ENCODE measurements around the gene PDSS2. TPM values are rescaled to one million over a fixed set of nuclear protein-coding genes. Genes with fewer than 3 reads are reported as not detected.

PDSS2 gene
- polyA plus RNA-seq, 1 donor (not counting 4 experiments of a cell fraction or from before 2014, with no cell fraction given), result 12.5 TPM

- no peaks in the 10 kb centered on the region for H3K36me3 ChIP-seq (ENCODE audit: control insufficient read depth in 2 of 2, extremely low read depth in 1 of 2, insufficient read depth in 2 of 2, low read length in 2 of 2)
- TF ChIP-seq CTCF (optimal IDR thresholded peaks at IDR 0.05 in 1 of 3, IDR thresholded peaks at IDR 0.05 in 1 of 3, conservative IDR thresholded peaks at IDR 0.05 in 1 of 3; ENCODE audit: extremely low read depth in 1 of 3, insufficient read depth in 2 of 3, low read length in 3 of 3) (no peak), EZH2 (IDR thresholded peaks at IDR 0.05; ENCODE audit: low read length) (no peak)
- no peak for FAIRE-seq
- H4K20me1 ChIP-seq (ENCODE audit: control insufficient read depth, extremely low read depth, insufficient read depth, low read length), result no peaks in the 10 kb centered on the region
- H3K9me1 ChIP-seq (ENCODE audit: control insufficient read depth, extremely low read depth, insufficient read depth, low read length), result no peaks in the 10 kb centered on the region
- no peak for DNase-seq (ENCODE audit: low read depth, low spot score)
- no peak overlapping the region for H3K27ac ChIP-seq (ENCODE audit: control insufficient read depth, insufficient read depth, low read length)
- dilution Hi-C loops (cut with MboI; ENCODE audit: extremely low pct_ligation_motif_present, low sequenced_read_pairs), result no loop called here
- no peaks in the 10 kb centered on the region for H3K9me3 ChIP-seq (ENCODE audit: control insufficient read depth, low read depth, low read length)
- no peak overlapping the region for H3K9ac ChIP-seq (ENCODE audit: control insufficient read depth, extremely low read depth, insufficient read depth, low read length)
- H2AFZ ChIP-seq (ENCODE audit: control insufficient read depth, low read length), result no peak overlapping the region
- H3K79me2 ChIP-seq (ENCODE audit: control insufficient read depth, insufficient read depth, low read length), result peaks cover 8% of the 10 kb centered on the region
- no peak overlapping the region for H3K4me3 ChIP-seq (ENCODE audit: control insufficient read depth in 2 of 3, extremely low read depth in 1 of 3, insufficient read depth in 2 of 3, low read depth in 1 of 3, low read length in 3 of 3)
- no peak overlapping the region for H3K4me2 ChIP-seq (ENCODE audit: control insufficient read depth, extremely low read depth, insufficient read depth, low read depth, low read length)
- H3K27me3 ChIP-seq (ENCODE audit: control insufficient read depth, extremely low read depth, insufficient read depth, low read length), result no peaks in the 10 kb centered on the region
- H3K4me1 ChIP-seq (ENCODE audit: control insufficient read depth, extremely low read depth, insufficient read depth, low read length), result no peaks in the 10 kb centered on the region
Measured at GRCh38 chr6:107436881-107437280, 22.5 kb downstream of the PDSS2 start.

DNA sequence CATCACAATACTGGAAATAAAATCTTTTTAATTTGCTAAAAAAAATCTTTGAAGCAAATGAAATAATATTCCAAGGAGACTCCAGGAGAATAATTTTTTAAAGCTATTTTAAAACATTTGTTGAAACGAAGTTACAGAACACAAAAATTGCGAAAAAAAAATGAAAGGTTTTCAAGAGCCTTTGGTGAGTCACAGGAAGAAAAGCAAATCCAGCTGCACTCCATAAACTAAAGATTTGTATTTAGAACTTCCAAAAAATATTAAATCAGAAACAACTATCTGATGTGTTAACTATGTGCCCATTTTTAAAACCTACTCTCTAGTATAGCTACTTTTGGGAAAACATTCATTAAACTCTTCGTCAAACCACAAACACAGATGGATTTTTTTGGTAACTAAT is 23.6 kb downstream of the PDSS2 start:
- H3K27ac ChIP-seq (ENCODE audit: control insufficient read depth, insufficient read depth, low read length), result no peak overlapping the region
- no peaks in the 10 kb centered on the region for H3K36me3 ChIP-seq (ENCODE audit: control insufficient read depth in 2 of 2, extremely low read depth in 1 of 2, insufficient read depth in 2 of 2, low read length in 2 of 2)
- no peak for FAIRE-seq
- TF ChIP-seq EZH2 (IDR thresholded peaks at IDR 0.05; ENCODE audit: low read length) (no peak), CTCF (optimal IDR thresholded peaks at IDR 0.05 in 1 of 3, IDR thresholded peaks at IDR 0.05 in 1 of 3, conservative IDR thresholded peaks at IDR 0.05 in 1 of 3; ENCODE audit: extremely low read depth in 1 of 3, insufficient read depth in 2 of 3, low read length in 3 of 3) (no peak)
- no peaks in the 10 kb centered on the region for H3K9me1 ChIP-seq (ENCODE audit: control insufficient read depth, extremely low read depth, insufficient read depth, low read length)
- no peaks in the 10 kb centered on the region for H4K20me1 ChIP-seq (ENCODE audit: control insufficient read depth, extremely low read depth, insufficient read depth, low read length)
- peaks cover 8% of the 10 kb centered on the region for H3K79me2 ChIP-seq (ENCODE audit: control insufficient read depth, insufficient read depth, low read length)
- no peak overlapping the region for H3K4me2 ChIP-seq (ENCODE audit: control insufficient read depth, extremely low read depth, insufficient read depth, low read depth, low read length)
- no peaks in the 10 kb centered on the region for H3K27me3 ChIP-seq (ENCODE audit: control insufficient read depth, extremely low read depth, insufficient read depth, low read length)
- DNase-seq (ENCODE audit: low read depth, low spot score), result no peak
- H2AFZ ChIP-seq (ENCODE audit: control insufficient read depth, low read length), result no peak overlapping the region
- no peaks in the 10 kb centered on the region for H3K4me1 ChIP-seq (ENCODE audit: control insufficient read depth, extremely low read depth, insufficient read depth, low read length)
- no peaks in the 10 kb centered on the region for H3K9me3 ChIP-seq (ENCODE audit: control insufficient read depth, low read depth, low read length)
- dilution Hi-C loops (cut with MboI; ENCODE audit: extremely low pct_ligation_motif_present, low sequenced_read_pairs), result no loop called here
- no peak overlapping the region for H3K4me3 ChIP-seq (ENCODE audit: control insufficient read depth in 2 of 3, extremely low read depth in 1 of 3, insufficient read depth in 2 of 3, low read depth in 1 of 3, low read length in 3 of 3)
- H3K9ac ChIP-seq (ENCODE audit: control insufficient read depth, extremely low read depth, insufficient read depth, low read length), result no peak overlapping the region

All from keratinocyte (primary cell).